OCI-LY7 (cell line): ENCODE data around the gene GLIPR1. TPM values are rescaled to one million over a fixed set of nuclear protein-coding genes. Genes with fewer than 3 reads are reported as not detected.

Experiments used
- BruUV-seq: library from RNA; stranded (reverse); fragments of 400-500 nt; replicated peaks from 2 replicates; lab custom pipeline; 2021; lab: Mats Ljungman, UMichigan
- CTCF ChIA-PET: fragments of 300-600 bp; sonication (Branson Sonifier 250); formaldehyde crosslinking; loops from one replicate; lab custom pipeline; 2022; ENCODE audit warnings: antibody characterized with exemption; ENCODE audit not compliant: unreplicated experiment; lab: Charles Lee
- POLR2A ChIA-PET: fragments of 300-600 bp; sonication (Branson Sonifier 250); formaldehyde crosslinking; loops from one replicate; lab custom pipeline; 2022; ENCODE audit warnings: antibody characterized with exemption; lab: Charles Lee
- DNase-seq: peaks from one replicate; pipeline ENCODE4 v3.0.0-alpha.2; 2015; ENCODE audit warnings: low spot score
- H2AFZ ChIP-seq: fragments of 200-600 bp; sonication (generic), shearing (Covaris generic); 2 replicates; pipeline ENCODE4 v1.6.1; 2014; ENCODE audit warnings: mild to moderate bottlenecking, antibody characterized with exemption, low read length, moderate library complexity
- H3K27ac ChIP-seq: fragments of 200-600 bp; sonication (generic); 2 replicates; pipeline ENCODE4 v1.5.1; 2014; ENCODE audit warnings: mixed run types, low read depth, mild to moderate bottlenecking, moderate library complexity, low read length, inconsistent platforms; ENCODE audit not compliant: poor library complexity, severe bottlenecking
- H3K36me3 ChIP-seq: fragments of 200-600 bp; sonication (generic); 2 replicates; pipeline ENCODE4 v1.6.1; 2014; ENCODE audit warnings: mild to moderate bottlenecking, antibody characterized with exemption, low read length, moderate library complexity, mixed read lengths; ENCODE audit not compliant: insufficient read depth
- H3K4me1 ChIP-seq: fragments of 200-600 bp; sonication (generic); 2 replicates; pipeline ENCODE4 v1.5.1; 2014; ENCODE audit warnings: mild to moderate bottlenecking, low read length; ENCODE audit not compliant: insufficient read depth, poor library complexity, severe bottlenecking
- H3K4me2 ChIP-seq: fragments of 200-600 bp; sonication (generic); 2 replicates; pipeline ENCODE4 v1.6.1; 2014; ENCODE audit warnings: mild to moderate bottlenecking, low read length
- H3K4me3 ChIP-seq: fragments of 200-600 bp; sonication (generic); 2 replicates; pipeline ENCODE4 v1.5.1; 2014; ENCODE audit warnings: mild to moderate bottlenecking, low read depth, low read length; ENCODE audit not compliant: poor library complexity, severe bottlenecking
- H3K79me2 ChIP-seq: fragments of 200-600 bp; sonication (generic); 2 replicates; pipeline ENCODE4 v1.6.1; 2016; ENCODE audit warnings: low read depth, mild to moderate bottlenecking, low read length, moderate library complexity, mixed read lengths; ENCODE audit not compliant: insufficient read depth
- H3K9me2 ChIP-seq: fragments of 200-600 bp; sonication (generic); 2 replicates; pipeline ENCODE4 v1.6.1; 2016; ENCODE audit warnings: mild to moderate bottlenecking, low read length, mixed read lengths; ENCODE audit not compliant: insufficient read depth
- H3K9me3 ChIP-seq: fragments of 200-600 bp; sonication (generic); 2 replicates; pipeline ENCODE4 v1.6.1; 2014; ENCODE audit warnings: mild to moderate bottlenecking, mixed run types, low read length, mixed read lengths
- H4K20me1 ChIP-seq: fragments of 200-600 bp; sonication (generic); 2 replicates; pipeline ENCODE4 v1.6.1; 2014; ENCODE audit warnings: mild to moderate bottlenecking, antibody characterized with exemption, low read length, moderate library complexity, mixed read lengths; ENCODE audit not compliant: insufficient read depth
- CTCF ChIP-seq: fragments of 200-600 bp; sonication (generic); conservative IDR thresholded peaks from 2 replicates; pipeline ENCODE4 v1.5.1; 2014; ENCODE audit warnings: mild to moderate bottlenecking, antibody characterized with exemption, low read length, moderate library complexity, mixed read lengths
- EZH2phosphoT487 ChIP-seq: fragments of 200-600 bp; sonication (generic); IDR thresholded peaks from 2 replicates; pipeline ENCODE4 v1.6.1; 2018; ENCODE audit warnings: low read depth, borderline replicate concordance, mild to moderate bottlenecking, mixed run types, antibody characterized with exemption, low read length, moderate library complexity, mixed read lengths
- intact Hi-C: fragments of 100-400 bp; cut with micrococcal nuclease; formaldehyde crosslinking; loops from one replicate; pipeline ENCODE4 v1.10.0; 2022; ENCODE audit not compliant: unreplicated experiment
- total RNA-seq, 2 experiments: library from RNA; depleted of rRNA in 1 of 2; stranded (reverse); fragments of >200 nt in 1 of 2; shearing (Covaris generic) in 1 of 2; gene quantifications; 2 replicates each; pipeline ENCODE4 v1.2.3, GENCODE V29; 2014 to 2022

Gene GLIPR1
- total RNA-seq, 2 experiments from 2014 or later: 2.8 to 3.3 TPM

GRCh38 chr12:75528272-75528671 lies 47.7 kb downstream of the GLIPR1 start:
- H3K9me3 ChIP-seq: no peaks in the 10 kb centered on the region
- H3K4me1 ChIP-seq: peaks cover 30% of the 10 kb centered on the region
- no peaks in the 10 kb centered on the region for H4K20me1 ChIP-seq
- no peak for DNase-seq
- ChIA-PET CTCF (interaction anchor here (0.5 to 1.1 kb wide), 2 partner anchors 27 to 322 kb away, joined by 3 read pairs; no protein-coding TSS in a partner anchor), POLR2A (interaction anchor here (0.6 to 1.2 kb wide), 9 partner anchors 30 to 1058 kb away, joined by 3 read pairs; partner anchors contain the start of gene PHLDA1)
- peak overlapping the region; percentile 69 for H2AFZ ChIP-seq
- no TSS peak for BruUV-seq
- H3K79me2 ChIP-seq: no peaks in the 10 kb centered on the region
- intact Hi-C loops: loop anchor here (5.0 to 10.0 kb wide), 5 partner anchors 234 to 1057 kb away; partner anchors contain the start of gene BBS10
- no peak overlapping the region for H3K27ac ChIP-seq
- no peaks in the 10 kb centered on the region for H3K36me3 ChIP-seq
- no peak overlapping the region for H3K4me3 ChIP-seq
- TF ChIP-seq CTCF (no peak), EZH2phosphoT487 (no peak)
- H3K4me2 ChIP-seq: no peak overlapping the region
- H3K9me2 ChIP-seq: no peaks in the 10 kb centered on the region

GRCh38 chr12:75528692-75529091 lies 48.1 kb downstream of the GLIPR1 start:
- no peak overlapping the region for H3K4me2 ChIP-seq
- no peaks in the 10 kb centered on the region for H3K9me2 ChIP-seq
- no peaks in the 10 kb centered on the region for H3K79me2 ChIP-seq
- BruUV-seq: no TSS peak
- CTCF ChIA-PET: no interaction called here
- peaks cover 30% of the 10 kb centered on the region for H3K4me1 ChIP-seq
- TF ChIP-seq CTCF (no peak), EZH2phosphoT487 (no peak)
- no peaks in the 10 kb centered on the region for H4K20me1 ChIP-seq
- H3K4me3 ChIP-seq: no peak overlapping the region
- POLR2A ChIA-PET: interaction anchor here (0.6 to 1.2 kb wide), 4 partner anchors 29 to 503 kb away, joined by 3 read pairs; partner anchors contain the start of gene PHLDA1
- H2AFZ ChIP-seq: peak overlapping the region; percentile 69
- no peak overlapping the region for H3K27ac ChIP-seq
- no peaks in the 10 kb centered on the region for H3K36me3 ChIP-seq
- DNase-seq: no peak
- intact Hi-C loops: loop anchor here (5.0 to 10.0 kb wide), 5 partner anchors 234 to 1056 kb away; partner anchors contain the start of gene BBS10
- H3K9me3 ChIP-seq: no peaks in the 10 kb centered on the region

- BruUV-seq: no TSS peak
- H4K20me1 ChIP-seq: no peaks in the 10 kb centered on the region
- H3K4me2 ChIP-seq: no peak overlapping the region
- no peak overlapping the region for H3K4me3 ChIP-seq
- no peaks in the 10 kb centered on the region for H3K9me3 ChIP-seq
- TF ChIP-seq EZH2phosphoT487: no peak
- TF ChIP-seq CTCF: no peak
- POLR2A ChIA-PET: no interaction called here
- no peaks in the 10 kb centered on the region for H3K9me2 ChIP-seq
- CTCF ChIA-PET: no interaction called here
- no peaks in the 10 kb centered on the region for H3K79me2 ChIP-seq
- H3K36me3 ChIP-seq: no peaks in the 10 kb centered on the region
- no peak overlapping the region for H3K27ac ChIP-seq
- H2AFZ ChIP-seq: no peak overlapping the region
- H3K4me1 ChIP-seq: peaks cover 30% of the 10 kb centered on the region
- DNase-seq: no peak
- intact Hi-C loops: loop anchor here (5.0 to 10.0 kb wide), 5 partner anchors 233 to 1055 kb away; partner anchors contain the start of gene BBS10
Observed at GRCh38 chr12:75529316-75529715, 48.8 kb downstream of the GLIPR1 start.
